Measurements from ENCODE around the gene GPR158. TPM values are rescaled to one million over a fixed set of nuclear protein-coding genes. Genes with fewer than 3 reads are reported as not detected.

The GPR158 gene
- total RNA-seq, 1 experiment from 2014 or later, result not detected

DNA sequence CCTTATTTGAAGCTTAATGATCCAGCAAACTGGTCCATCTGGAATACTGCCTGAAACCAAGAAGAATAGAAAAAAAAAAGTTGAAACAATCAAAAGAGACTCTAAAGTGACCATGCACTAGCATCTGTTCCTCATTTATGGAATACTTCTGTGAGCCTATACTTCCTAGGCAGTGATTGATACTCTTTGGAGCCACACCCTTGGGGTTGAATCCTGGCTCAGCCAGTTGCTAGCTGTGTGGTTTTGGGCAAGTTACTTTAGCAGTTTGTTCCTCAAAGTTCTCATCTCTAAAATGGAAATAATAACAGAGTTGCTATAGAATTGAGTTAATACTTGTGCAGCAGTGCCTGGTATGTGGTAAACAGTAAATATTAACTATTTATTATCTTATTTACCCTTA lies 208.9 kb downstream of the GPR158 start:
- no peak overlapping the region for H3K4me2 ChIP-seq (ENCODE audit: low read length)
- H3K27me3 ChIP-seq (ENCODE audit: low read length), result no peaks in the 10 kb centered on the region
- H3K9ac ChIP-seq (ENCODE audit: low read length), result no peak overlapping the region
- no peak overlapping the region for H3K4me3 ChIP-seq (ENCODE audit: low read length)
- H3K9me3 ChIP-seq (ENCODE audit: low read length), result 0 out of 2 replicates have a peak, but pooled peaks cover 8% of the 10 kb centered on the region
- CTCF ChIA-PET, result no interaction called here
- H3K79me2 ChIP-seq (ENCODE audit: low read length), result no peaks in the 10 kb centered on the region
- no peak for DNase-seq
- H3K9me2 ChIP-seq (replicated peaks; ENCODE audit: low read length), result no peaks in the 10 kb centered on the region
- no peak overlapping the region for H3K27ac ChIP-seq (ENCODE audit: low read length)
- no peaks in the 10 kb centered on the region for H3F3A ChIP-seq (ENCODE audit: low read length, unreplicated experiment)
- H4K20me1 ChIP-seq (ENCODE audit: low read length), result no peaks in the 10 kb centered on the region
- H2AFZ ChIP-seq (ENCODE audit: low read length), result no peak overlapping the region
- no peaks in the 10 kb centered on the region for H3K36me3 ChIP-seq (ENCODE audit: low read depth, low read length)
- POLR2A ChIA-PET (ENCODE audit: unreplicated experiment), result interaction anchor here (0.6 kb wide), 1 partner anchor 753 kb away, joined by 3 read pairs; no protein-coding TSS in a partner anchor
- no peak for TF ChIP-seq EZH2phosphoT487 (IDR thresholded peaks at IDR 0.05; ENCODE audit: borderline replicate concordance, low read length)
- TF ChIP-seq EZH2 (IDR thresholded peaks at IDR 0.05; ENCODE audit: low read length, unreplicated experiment), result no peak
- TF ChIP-seq, protein P1, sequence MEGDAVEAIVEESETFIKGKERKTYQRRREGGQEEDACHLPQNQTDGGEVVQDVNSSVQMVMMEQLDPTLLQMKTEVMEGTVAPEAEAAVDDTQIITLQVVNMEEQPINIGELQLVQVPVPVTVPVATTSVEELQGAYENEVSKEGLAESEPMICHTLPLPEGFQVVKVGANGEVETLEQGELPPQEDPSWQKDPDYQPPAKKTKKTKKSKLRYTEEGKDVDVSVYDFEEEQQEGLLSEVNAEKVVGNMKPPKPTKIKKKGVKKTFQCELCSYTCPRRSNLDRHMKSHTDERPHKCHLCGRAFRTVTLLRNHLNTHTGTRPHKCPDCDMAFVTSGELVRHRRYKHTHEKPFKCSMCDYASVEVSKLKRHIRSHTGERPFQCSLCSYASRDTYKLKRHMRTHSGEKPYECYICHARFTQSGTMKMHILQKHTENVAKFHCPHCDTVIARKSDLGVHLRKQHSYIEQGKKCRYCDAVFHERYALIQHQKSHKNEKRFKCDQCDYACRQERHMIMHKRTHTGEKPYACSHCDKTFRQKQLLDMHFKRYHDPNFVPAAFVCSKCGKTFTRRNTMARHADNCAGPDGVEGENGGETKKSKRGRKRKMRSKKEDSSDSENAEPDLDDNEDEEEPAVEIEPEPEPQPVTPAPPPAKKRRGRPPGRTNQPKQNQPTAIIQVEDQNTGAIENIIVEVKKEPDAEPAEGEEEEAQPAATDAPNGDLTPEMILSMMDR (conservative IDR thresholded peaks at IDR 0.05; ENCODE audit: low read depth, low read length), result no peak
- ATAC-seq, result no peak
- intact Hi-C loops (cut with micrococcal nuclease), result no loop called here
- no TSS peak for BruUV-seq (replicated peaks)
- no peaks in the 10 kb centered on the region for H3K4me1 ChIP-seq (ENCODE audit: insufficient read depth, low read length)

DNA sequence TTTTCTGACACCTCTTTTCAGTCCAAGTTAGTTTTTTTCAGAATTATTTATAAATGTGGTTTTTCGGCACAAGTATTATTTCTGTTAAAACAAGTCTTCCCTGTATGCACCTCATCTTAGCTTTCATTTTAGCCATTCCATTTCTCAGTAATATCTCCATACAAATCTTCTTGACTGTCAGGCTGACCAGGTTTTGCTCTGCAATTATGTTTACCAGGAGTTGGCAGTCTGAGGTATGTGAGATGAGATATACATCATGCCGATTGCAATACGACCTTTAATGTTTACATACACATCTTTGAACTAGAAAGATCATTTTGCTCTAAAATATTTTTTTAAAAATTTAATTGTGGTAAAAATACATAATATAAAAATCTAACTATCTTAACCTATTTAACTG lies 209.8 kb downstream of the GPR158 start:
- DNase-seq, result no peak
- CTCF ChIA-PET, result no interaction called here

More for the DNA sequence above, 209.8 kb downstream of the GPR158 start:
- H3K4me2 ChIP-seq (ENCODE audit: low read length), result no peak overlapping the region
- no peaks in the 10 kb centered on the region for H3K36me3 ChIP-seq (ENCODE audit: low read depth, low read length)
- TF ChIP-seq EZH2 (IDR thresholded peaks at IDR 0.05; ENCODE audit: low read length, unreplicated experiment) (no peak), EZH2phosphoT487 (IDR thresholded peaks at IDR 0.05; ENCODE audit: borderline replicate concordance, low read length) (no peak)
- TF ChIP-seq, protein P1 (conservative IDR thresholded peaks at IDR 0.05; ENCODE audit: low read depth, low read length), result no peak
- H3F3A ChIP-seq (ENCODE audit: low read length, unreplicated experiment), result no peaks in the 10 kb centered on the region
- BruUV-seq (replicated peaks), result no TSS peak
- no peaks in the 10 kb centered on the region for H3K79me2 ChIP-seq (ENCODE audit: low read length)
- H3K9me3 ChIP-seq (ENCODE audit: low read length), result 0 out of 2 replicates have a peak, but pooled peaks cover 8% of the 10 kb centered on the region
- ATAC-seq, result no peak
- intact Hi-C loops (cut with micrococcal nuclease), result no loop called here
- no peak overlapping the region for H3K4me3 ChIP-seq (ENCODE audit: low read length)
- no peak overlapping the region for H2AFZ ChIP-seq (ENCODE audit: low read length)
- no peaks in the 10 kb centered on the region for H3K4me1 ChIP-seq (ENCODE audit: insufficient read depth, low read length)
- POLR2A ChIA-PET (ENCODE audit: unreplicated experiment), result no interaction called here
- no peaks in the 10 kb centered on the region for H3K27me3 ChIP-seq (ENCODE audit: low read length)
- no peak overlapping the region for H3K9ac ChIP-seq (ENCODE audit: low read length)
- no peak overlapping the region for H3K27ac ChIP-seq (ENCODE audit: low read length)
- H4K20me1 ChIP-seq (ENCODE audit: low read length), result no peaks in the 10 kb centered on the region
- no peaks in the 10 kb centered on the region for H3K9me2 ChIP-seq (replicated peaks; ENCODE audit: low read length)

All from PC-3 (cell line).